Measurements from ENCODE around the gene ZFAND6. TPM values are rescaled to one million over a fixed set of nuclear protein-coding genes. Genes with fewer than 3 reads are reported as not detected.

The ZFAND6 gene
- total and polyA plus RNA-seq, 4 donors, result 61.2 to 94.0 (median 75.5) TPM

DNA sequence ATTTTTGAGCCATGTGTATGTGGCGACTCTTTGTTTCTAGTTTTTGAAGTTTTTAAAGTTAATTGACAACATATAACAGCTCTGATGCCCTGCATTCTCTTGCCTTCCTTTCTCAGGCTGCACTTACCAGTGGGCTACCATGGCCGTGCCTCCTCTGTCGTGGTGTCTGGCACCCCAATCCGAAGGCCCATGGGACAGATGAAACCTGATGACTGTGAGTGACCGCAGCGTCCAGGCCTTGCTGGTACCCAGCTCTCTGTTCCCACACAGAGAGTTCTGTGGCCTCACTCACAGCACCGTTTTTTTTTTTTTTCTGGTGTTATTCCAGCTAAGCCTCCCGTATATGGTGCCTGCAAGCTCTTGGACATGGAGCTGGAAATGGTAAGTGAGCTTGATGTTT lies 108.5 kb downstream of the ZFAND6 start:
- H3K27me3 ChIP-seq (ENCODE audit: control insufficient read depth in 1 of 2, insufficient read depth in 2 of 2, low read length in 1 of 2), result no peaks in the 10 kb centered on the region
- H3K9me3 ChIP-seq (ENCODE audit: control insufficient read depth, low read length), result no peaks in the 10 kb centered on the region
- no peak for DNase-seq
- H3K27ac ChIP-seq (ENCODE audit: low read depth in 1 of 2, low read length in 2 of 2), result no peak overlapping the region
- H3K4me1 ChIP-seq (ENCODE audit: control insufficient read depth in 1 of 2, insufficient read depth in 2 of 2, low read length in 2 of 2), result peaks cover 0 to under 1% of the 10 kb centered on the region in 2 donors
- intact Hi-C loops (cut with DNase I), result no loop called here
- no peak overlapping the region for H3K4me3 ChIP-seq (ENCODE audit: low read length in 2 of 2)
- H3K36me3 ChIP-seq (ENCODE audit: control insufficient read depth in 1 of 2, insufficient read depth in 2 of 2, low read length in 1 of 2), result peaks cover 0 to 2% of the 10 kb centered on the region in 2 donors
- 86 to 89% methylated on average over 8 of the region's 8 CpGs for WGBS, 2 donors
- no peak for ATAC-seq (ENCODE audit: low FRiP score)

- intact Hi-C loops (cut with DNase I), result no loop called here
- H3K4me1 ChIP-seq (ENCODE audit: control insufficient read depth in 1 of 2, insufficient read depth in 2 of 2, low read length in 2 of 2), result peaks cover 0 to 5% of the 10 kb centered on the region in 2 donors
- H3K4me3 ChIP-seq (ENCODE audit: low read length in 2 of 2), result no peak overlapping the region
- 93 to 94% methylated on average over 5 of the region's 5 CpGs for WGBS, 2 donors
- peaks cover 0 to 2% of the 10 kb centered on the region in 2 donors for H3K36me3 ChIP-seq (ENCODE audit: control insufficient read depth in 1 of 2, insufficient read depth in 2 of 2, low read length in 1 of 2)
- H3K27ac ChIP-seq (ENCODE audit: low read depth in 1 of 2, low read length in 2 of 2), result no peak overlapping the region
- DNase-seq (no peak), ATAC-seq (ENCODE audit: low FRiP score) (no peak)
- no peaks in the 10 kb centered on the region for H3K9me3 ChIP-seq (ENCODE audit: control insufficient read depth, low read length)
- H3K27me3 ChIP-seq (ENCODE audit: control insufficient read depth in 1 of 2, insufficient read depth in 2 of 2, low read length in 1 of 2), result no peaks in the 10 kb centered on the region
Measured at GRCh38 chr15:80168421-80168820, 108.9 kb downstream of the ZFAND6 start.

- intact Hi-C loops (cut with DNase I), result loop anchor here (10.0 kb wide), 2 partner anchors 245 to 275 kb away; partner anchors contain the start of gene MTHFS (in 1 of the 2)
- no peak overlapping the region for H3K4me3 ChIP-seq (ENCODE audit: low read length in 2 of 2)
- no peak overlapping the region for H3K27ac ChIP-seq (ENCODE audit: low read depth in 1 of 2, low read length in 2 of 2)
- no peaks in the 10 kb centered on the region for H3K9me3 ChIP-seq (ENCODE audit: control insufficient read depth, low read length)
- peaks cover 0 to 2% of the 10 kb centered on the region in 2 donors for H3K36me3 ChIP-seq (ENCODE audit: control insufficient read depth in 1 of 2, insufficient read depth in 2 of 2, low read length in 1 of 2)
- DNase-seq, result no peak
- peaks cover 2 to 7% of the 10 kb centered on the region in 2 donors for H3K4me1 ChIP-seq (ENCODE audit: control insufficient read depth in 1 of 2, insufficient read depth in 2 of 2, low read length in 2 of 2)
- ATAC-seq (ENCODE audit: low FRiP score), result no peak
- WGBS, 2 donors, result 95% methylated on average over 12 of the region's 12 CpGs
- H3K27me3 ChIP-seq (ENCODE audit: control insufficient read depth in 1 of 2, insufficient read depth in 2 of 2, low read length in 1 of 2), result no peaks in the 10 kb centered on the region
Measured at GRCh38 chr15:80169768-80170357, 110.4 kb downstream of the ZFAND6 start.

DNA sequence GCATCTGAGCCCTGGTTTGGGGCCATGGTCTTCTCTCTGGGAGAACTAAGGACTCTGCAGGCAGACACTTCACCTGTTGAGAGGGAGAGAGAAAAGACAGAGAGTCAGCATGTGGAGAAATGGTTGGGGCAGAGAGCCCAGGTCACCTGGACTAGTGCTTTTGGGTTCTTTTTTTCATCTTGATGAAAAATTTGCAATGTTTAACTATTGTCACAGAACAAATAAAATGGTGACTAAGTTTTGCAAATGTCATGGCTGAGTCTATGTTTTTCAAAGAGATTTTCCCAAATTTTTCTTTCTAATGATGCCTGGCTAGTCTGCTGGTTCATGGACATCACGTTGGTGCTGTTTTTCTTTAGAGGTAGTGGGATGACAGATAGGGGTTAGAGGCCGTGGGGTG lies 111.1 kb downstream of the ZFAND6 start:
- H3K27me3 ChIP-seq (ENCODE audit: control insufficient read depth in 1 of 2, insufficient read depth in 2 of 2, low read length in 1 of 2), result no peaks in the 10 kb centered on the region
- DNase-seq (no peak), ATAC-seq (ENCODE audit: low FRiP score) (no peak)
- H3K4me1 ChIP-seq (ENCODE audit: control insufficient read depth in 1 of 2, insufficient read depth in 2 of 2, low read length in 2 of 2), result peaks cover 2 to 7% of the 10 kb centered on the region in 2 donors
- no peak overlapping the region for H3K4me3 ChIP-seq (ENCODE audit: low read length in 2 of 2)
- intact Hi-C loops (cut with DNase I), result loop anchor here (10.0 kb wide), 2 partner anchors 246 to 276 kb away; partner anchors contain the start of gene MTHFS (in 1 of the 2)
- 79 to 84% methylated on average over 2 of the region's 2 CpGs for WGBS, 2 donors
- no peaks in the 10 kb centered on the region for H3K9me3 ChIP-seq (ENCODE audit: control insufficient read depth, low read length)
- H3K27ac ChIP-seq (ENCODE audit: low read depth in 1 of 2, low read length in 2 of 2), result no peak overlapping the region
- H3K36me3 ChIP-seq (ENCODE audit: control insufficient read depth in 1 of 2, insufficient read depth in 2 of 2, low read length in 1 of 2), result peaks cover 0 to 2% of the 10 kb centered on the region in 2 donors

DNA sequence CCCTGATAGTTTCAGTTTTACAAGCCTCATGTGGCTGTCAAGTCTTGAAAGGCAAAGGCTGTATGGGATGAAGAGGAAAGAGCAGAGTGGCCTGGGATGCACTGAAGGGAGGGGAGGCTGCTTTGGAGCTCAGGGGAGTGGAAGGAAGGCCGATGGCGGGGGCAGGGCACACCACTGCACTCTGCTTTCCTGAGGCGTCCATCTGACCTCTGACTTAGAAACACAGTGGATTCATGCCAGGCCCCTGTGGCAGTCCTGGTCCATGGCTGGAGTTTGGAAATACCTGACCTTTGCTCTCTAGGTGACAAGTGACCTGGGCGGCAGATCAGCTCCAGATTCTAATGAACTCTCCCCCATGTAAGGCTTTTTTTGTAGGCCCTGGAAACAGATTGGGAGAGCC lies 112.3 kb downstream of the ZFAND6 start:
- intact Hi-C loops (cut with DNase I), result loop anchor here (2.0 to 10.0 kb wide), 3 partner anchors 19 to 277 kb away; partner anchors contain the start of genes FAH (in 1 of the 2) and MTHFS (in 1 of the 2)
- DNase-seq (no peak), ATAC-seq (ENCODE audit: low FRiP score) (no peak)
- peaks cover 2 to 7% of the 10 kb centered on the region in 2 donors for H3K4me1 ChIP-seq (ENCODE audit: control insufficient read depth in 1 of 2, insufficient read depth in 2 of 2, low read length in 2 of 2)
- no peak overlapping the region for H3K4me3 ChIP-seq (ENCODE audit: low read length in 2 of 2)
- no peak overlapping the region for H3K27ac ChIP-seq (ENCODE audit: low read depth in 1 of 2, low read length in 2 of 2)
- no peaks in the 10 kb centered on the region for H3K9me3 ChIP-seq (ENCODE audit: control insufficient read depth, low read length)
- 86 to 98% methylated on average over 4 of the region's 4 CpGs for WGBS, 2 donors
- H3K36me3 ChIP-seq (ENCODE audit: control insufficient read depth in 1 of 2, insufficient read depth in 2 of 2, low read length in 1 of 2), result peaks cover 0 to 2% of the 10 kb centered on the region in 2 donors
- no peaks in the 10 kb centered on the region for H3K27me3 ChIP-seq (ENCODE audit: control insufficient read depth in 1 of 2, insufficient read depth in 2 of 2, low read length in 1 of 2)

DNA sequence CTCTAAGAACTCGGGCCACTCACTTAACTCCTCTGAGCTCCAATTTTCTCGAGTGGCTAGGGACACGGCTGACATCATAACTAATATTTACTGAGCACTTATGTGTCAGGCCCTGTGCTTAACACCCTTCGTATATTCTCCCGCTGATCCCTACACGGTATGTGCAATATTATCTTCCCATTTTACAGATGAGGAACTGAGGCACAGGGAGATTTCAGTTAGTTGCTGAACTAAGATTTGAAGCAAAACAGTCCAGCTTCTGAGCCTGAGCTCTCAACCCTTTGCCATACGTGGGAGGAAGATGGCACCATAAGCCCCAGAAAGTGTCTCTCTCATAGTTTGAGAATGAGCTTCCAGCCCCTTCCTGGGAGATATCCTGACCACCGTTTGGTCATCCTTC lies 112.9 kb downstream of the ZFAND6 start:
- no peaks in the 10 kb centered on the region for H3K9me3 ChIP-seq (ENCODE audit: control insufficient read depth, low read length)
- H3K27me3 ChIP-seq (ENCODE audit: control insufficient read depth in 1 of 2, insufficient read depth in 2 of 2, low read length in 1 of 2), result no peaks in the 10 kb centered on the region
- ATAC-seq (ENCODE audit: low FRiP score), result no peak
- peak overlapping the region in 1 of 2 donors; percentile 98 for H3K27ac ChIP-seq (ENCODE audit: low read depth in 1 of 2, low read length in 2 of 2)
- no peak for DNase-seq
- H3K4me3 ChIP-seq (ENCODE audit: low read length in 2 of 2), result no peak overlapping the region
- peaks cover 2 to 7% of the 10 kb centered on the region in 2 donors for H3K4me1 ChIP-seq (ENCODE audit: control insufficient read depth in 1 of 2, insufficient read depth in 2 of 2, low read length in 2 of 2)
- intact Hi-C loops (cut with DNase I), result loop anchor here (2.0 to 10.0 kb wide), 3 partner anchors 20 to 278 kb away; partner anchors contain the start of genes FAH (in 1 of the 2) and MTHFS (in 1 of the 2)
- 87 to 90% methylated on average over 8 of the region's 8 CpGs for WGBS, 2 donors
- peaks cover 0 to 2% of the 10 kb centered on the region in 2 donors for H3K36me3 ChIP-seq (ENCODE audit: control insufficient read depth in 1 of 2, insufficient read depth in 2 of 2, low read length in 1 of 2)

DNA sequence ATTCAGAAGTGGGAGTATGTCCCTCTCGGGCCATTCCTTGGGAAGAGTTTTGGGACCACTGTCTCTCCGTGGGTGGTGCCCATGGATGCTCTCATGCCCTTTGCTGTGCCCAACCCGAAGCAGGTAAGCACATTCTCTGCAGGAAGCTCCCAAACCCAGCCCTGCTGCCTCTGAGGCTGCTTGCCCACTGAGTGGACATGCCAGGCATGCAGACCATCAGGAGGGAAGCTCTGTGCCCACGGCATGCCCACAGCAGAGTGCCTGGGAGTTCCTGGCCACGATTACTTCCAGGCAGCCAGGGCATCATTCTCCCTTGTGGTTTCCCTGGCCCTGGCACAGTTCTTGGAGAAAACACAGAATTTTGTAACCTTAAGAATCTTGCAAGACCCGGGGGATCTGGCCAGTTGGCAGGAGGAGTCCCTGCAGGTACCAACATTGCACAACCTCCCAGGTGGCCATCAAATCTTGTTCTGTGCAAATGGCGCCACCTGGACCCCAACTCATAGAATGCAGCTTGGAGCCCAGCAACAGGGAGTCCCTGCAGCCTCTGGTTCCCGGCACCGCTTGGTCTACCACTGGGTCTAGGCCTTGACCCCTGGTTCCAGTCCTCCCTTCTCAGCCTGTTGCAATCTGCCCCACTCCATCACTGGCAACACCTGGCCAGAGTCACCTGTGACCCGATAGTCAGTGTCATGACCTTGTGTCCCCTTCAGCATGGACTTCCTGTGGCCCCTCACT lies 113.7 kb downstream of the ZFAND6 start:
- H3K4me3 ChIP-seq (ENCODE audit: low read length in 2 of 2), result no peak overlapping the region
- intact Hi-C loops (cut with DNase I), result loop anchor here (2.0 to 10.0 kb wide), 3 partner anchors 20 to 278 kb away; partner anchors contain the start of genes FAH (in 1 of the 2) and MTHFS (in 1 of the 2)
- H3K9me3 ChIP-seq (ENCODE audit: control insufficient read depth, low read length), result no peaks in the 10 kb centered on the region
- no peaks in the 10 kb centered on the region for H3K27me3 ChIP-seq (ENCODE audit: control insufficient read depth in 1 of 2, insufficient read depth in 2 of 2, low read length in 1 of 2)
- DNase-seq (peak in 1 of 2 donors; percentile 73), ATAC-seq (ENCODE audit: low FRiP score) (peak; percentile 75)
- peaks cover 0 to 2% of the 10 kb centered on the region in 2 donors for H3K36me3 ChIP-seq (ENCODE audit: control insufficient read depth in 1 of 2, insufficient read depth in 2 of 2, low read length in 1 of 2)
- 53 to 58% methylated on average over 10 of the region's 10 CpGs for WGBS, 2 donors
- H3K4me1 ChIP-seq (ENCODE audit: control insufficient read depth in 1 of 2, insufficient read depth in 2 of 2, low read length in 2 of 2), result peaks cover 2 to 7% of the 10 kb centered on the region in 2 donors
- peak overlapping the region; percentile 8 to 98 for H3K27ac ChIP-seq (ENCODE audit: low read depth in 1 of 2, low read length in 2 of 2)

DNA sequence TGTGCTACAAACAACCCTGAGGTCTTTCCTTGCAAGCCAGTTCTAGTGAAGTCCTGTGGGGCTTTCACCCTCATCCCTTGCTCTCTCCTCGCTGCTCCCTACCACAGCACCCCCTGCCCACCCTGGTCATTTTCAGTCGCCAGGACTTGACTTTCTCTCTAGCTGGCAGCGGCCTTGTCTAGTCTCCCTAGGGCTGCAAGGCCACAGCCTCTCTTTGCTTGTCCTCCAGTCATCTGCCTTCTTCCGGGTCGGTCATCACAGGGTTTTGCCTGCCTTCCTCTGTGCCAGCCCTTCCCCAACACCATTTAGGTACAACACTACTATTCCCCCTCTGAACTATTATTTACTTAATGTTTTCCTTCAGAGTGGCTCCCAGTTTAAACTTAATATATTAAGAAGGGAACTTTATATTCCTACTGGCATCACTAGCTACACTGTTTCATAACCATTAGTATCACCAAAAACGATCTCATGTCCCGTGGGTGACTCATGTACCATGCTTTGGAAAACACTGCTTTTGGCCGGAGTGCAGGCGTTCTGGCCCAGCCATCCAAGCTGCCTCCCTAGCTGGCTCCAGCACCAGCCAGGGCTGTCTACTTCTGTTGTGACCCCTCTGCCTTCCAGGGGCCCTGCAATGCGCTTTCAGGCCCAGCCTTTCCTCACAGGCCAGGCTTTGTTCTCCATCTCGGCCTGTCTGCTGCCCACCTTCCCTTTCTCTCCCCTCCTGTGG lies 114.7 kb downstream of the ZFAND6 start:
- Histone ChIP-seq H3K27ac (ENCODE audit: low read depth in 1 of 2, low read length in 2 of 2) (peak overlapping the region; percentile 70 to 98), H3K4me3 (ENCODE audit: low read length in 2 of 2) (no peak overlapping the region)
- DNase-seq, result peak; percentile 86 to 89

More for the DNA sequence above, 114.7 kb downstream of the ZFAND6 start:
- ATAC-seq (ENCODE audit: low FRiP score), result peak; percentile 89
- intact Hi-C loops (cut with DNase I), result loop anchor here (10.0 kb wide), 2 partner anchors 249 to 279 kb away; partner anchors contain the start of gene MTHFS (in 1 of the 2)
- Histone ChIP-seq H3K27me3 (ENCODE audit: control insufficient read depth in 1 of 2, insufficient read depth in 2 of 2, low read length in 1 of 2) (no peaks in the 10 kb centered on the region), H3K4me1 (ENCODE audit: control insufficient read depth in 1 of 2, insufficient read depth in 2 of 2, low read length in 2 of 2) (peaks cover 2 to 7% of the 10 kb centered on the region in 2 donors), H3K9me3 (ENCODE audit: control insufficient read depth, low read length) (no peaks in the 10 kb centered on the region), H3K36me3 (ENCODE audit: control insufficient read depth in 1 of 2, insufficient read depth in 2 of 2, low read length in 1 of 2) (no peaks in the 10 kb centered on the region)
- 8 to 13% methylated on average over 11 of the region's 11 CpGs for WGBS, 2 donors

All from aorta (tissue), 5 donors.